ENCODE measurements around the gene RAF1.
"Not testable (repeated sequence)": the region's sequence is repeated elsewhere in the genome, so short reads cannot be mapped to it uniquely, and the experiment has no call there.

The RAF1 gene

GRCh38 chr3:12638105-12638504 is 25.8 kb downstream of the RAF1 start:
- no peak for DNase-seq (ENCODE audit: low read depth)

- DNase-seq (ENCODE audit: low read depth), result no peak
Measured at GRCh38 chr3:12633108-12633507, 30.8 kb downstream of the RAF1 start.

GRCh38 chr3:12632523-12632922 is 31.4 kb downstream of the RAF1 start:
- DNase-seq (ENCODE audit: low read depth), result no peak

- not testable (repeated sequence) for DNase-seq (ENCODE audit: low read depth)
Measured at GRCh38 chr3:12630843-12631242, 33.1 kb downstream of the RAF1 start.

GRCh38 chr3:12630292-12630691 is 33.6 kb downstream of the RAF1 start:
- DNase-seq (ENCODE audit: low read depth), result no peak

- no peak for DNase-seq (ENCODE audit: low read depth)
Measured at GRCh38 chr3:12629560-12629959, 34.4 kb downstream of the RAF1 start.

GRCh38 chr3:12628813-12629212 is 35.1 kb downstream of the RAF1 start:
- DNase-seq (ENCODE audit: low read depth), result no peak

- DNase-seq (ENCODE audit: low read depth), result no peak
Measured at GRCh38 chr3:12627370-12627769, 36.5 kb downstream of the RAF1 start.

GRCh38 chr3:12624964-12625363 is 39.0 kb downstream of the RAF1 start:
- DNase-seq (ENCODE audit: low read depth), result not testable (repeated sequence)

GRCh38 chr3:12624056-12624455 is 39.9 kb downstream of the RAF1 start:
- no peak for DNase-seq (ENCODE audit: low read depth)

GRCh38 chr3:12622335-12622734 is 41.6 kb downstream of the RAF1 start:
- DNase-seq (ENCODE audit: low read depth), result no peak

GRCh38 chr3:12620729-12621128 is 43.2 kb downstream of the RAF1 start:
- DNase-seq (ENCODE audit: low read depth), result no peak

GRCh38 chr3:12620305-12620704 is 43.6 kb downstream of the RAF1 start:
- DNase-seq (ENCODE audit: low read depth), result no peak

- DNase-seq (ENCODE audit: low read depth), result no peak
Measured at GRCh38 chr3:12618426-12618825, 45.5 kb downstream of the RAF1 start.

GRCh38 chr3:12615266-12615665 is 48.7 kb downstream of the RAF1 start:
- no peak for DNase-seq (ENCODE audit: low read depth)

- no peak for DNase-seq (ENCODE audit: low read depth)
Measured at GRCh38 chr3:12613250-12613649, 50.7 kb downstream of the RAF1 start.

GRCh38 chr3:12612514-12613226 is 51.2 kb downstream of the RAF1 start:
- no peak for DNase-seq (ENCODE audit: low read depth)

GRCh38 chr3:12611117-12611516 is 52.8 kb downstream of the RAF1 start:
- DNase-seq (ENCODE audit: low read depth), result no peak

- no peak for DNase-seq (ENCODE audit: low read depth)
Measured at GRCh38 chr3:12608376-12608775, 55.5 kb downstream of the RAF1 start.

- no peak for DNase-seq (ENCODE audit: low read depth)
Measured at GRCh38 chr3:12603969-12604368, 59.9 kb downstream of the RAF1 start.

GRCh38 chr3:12601072-12601471 is 62.8 kb downstream of the RAF1 start:
- no peak for DNase-seq (ENCODE audit: low read depth)

- DNase-seq (ENCODE audit: low read depth), result no peak
Measured at GRCh38 chr3:12598890-12599289, 65.0 kb downstream of the RAF1 start.

GRCh38 chr3:12593473-12593872 is 70.4 kb downstream of the RAF1 start:
- no peak for DNase-seq (ENCODE audit: low read depth)

GRCh38 chr3:12591997-12592715 is 71.8 kb downstream of the RAF1 start:
- no peak for DNase-seq (ENCODE audit: low read depth)
